Kidney capillary endothelial cell (primary cell): Measurements from ENCODE around the gene ABR.
"Not testable (repeated sequence)": the region's sequence is repeated elsewhere in the genome, so short reads cannot be mapped to it uniquely, and the experiment has no call there.

Experiments used
- DNase-seq: peaks from one replicate; pipeline ENCODE4 v3.0.0-alpha.2; 2018; ENCODE audit warnings: low spot score

ABR gene

GRCh38 chr17:1008008-1008761 is 171.6 kb downstream of the ABR start:
- DNase-seq, result no peak

- DNase-seq, result no peak
These were observed 172.3 kb downstream of the ABR start for GRCh38 chr17:1007310-1008007.

DNA sequence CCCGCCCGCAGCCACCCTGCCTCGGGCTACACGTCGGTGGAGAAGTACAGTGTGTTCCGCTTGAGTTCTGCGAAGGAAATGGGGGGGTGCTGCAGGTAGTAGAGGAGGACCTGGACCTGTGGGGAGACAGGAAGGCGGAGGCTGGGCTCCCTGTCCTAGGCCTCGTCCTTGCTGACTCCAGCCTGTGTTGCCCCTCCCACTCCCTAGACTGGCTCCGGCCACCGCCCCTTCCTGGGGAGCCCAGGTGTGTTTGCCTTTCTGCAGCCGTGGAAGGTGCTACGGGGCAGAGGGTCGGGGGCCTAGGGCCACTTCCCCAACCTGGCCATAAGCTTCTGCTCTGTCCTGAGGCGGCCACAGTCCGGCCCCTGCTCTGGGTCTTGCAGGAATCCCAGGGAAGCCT is 173.7 kb downstream of the ABR start:
- DNase-seq, result no peak

DNA sequence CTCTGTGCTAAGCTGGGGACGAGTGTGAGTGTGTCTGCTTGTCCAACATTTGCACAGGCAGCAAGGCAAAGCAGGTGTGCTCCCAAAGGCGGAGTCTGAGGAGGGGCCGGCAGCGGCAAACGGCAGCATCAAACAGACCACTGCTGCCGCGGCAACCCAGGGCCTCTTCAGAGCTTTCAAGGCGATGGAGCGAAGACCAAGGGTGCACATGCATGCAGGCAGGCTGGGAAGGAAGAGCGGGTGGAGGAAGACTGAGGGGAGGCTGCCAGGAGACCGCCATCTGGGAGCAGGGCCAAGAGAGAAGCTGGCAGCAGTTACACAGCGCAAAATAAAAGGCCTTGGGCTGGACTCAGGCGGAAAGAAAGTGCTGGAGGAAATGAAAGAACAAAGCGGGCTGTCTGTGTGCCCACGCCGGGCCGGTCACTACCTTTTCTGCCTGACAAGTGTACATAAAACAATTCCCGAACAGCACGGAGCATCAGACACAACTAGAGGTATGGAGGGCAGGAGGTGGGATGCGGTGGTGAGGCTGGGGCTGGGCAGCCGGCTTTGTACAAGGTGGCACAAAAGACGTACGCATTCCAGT is 174.3 kb downstream of the ABR start:
- DNase-seq, result peak; percentile 44

DNA sequence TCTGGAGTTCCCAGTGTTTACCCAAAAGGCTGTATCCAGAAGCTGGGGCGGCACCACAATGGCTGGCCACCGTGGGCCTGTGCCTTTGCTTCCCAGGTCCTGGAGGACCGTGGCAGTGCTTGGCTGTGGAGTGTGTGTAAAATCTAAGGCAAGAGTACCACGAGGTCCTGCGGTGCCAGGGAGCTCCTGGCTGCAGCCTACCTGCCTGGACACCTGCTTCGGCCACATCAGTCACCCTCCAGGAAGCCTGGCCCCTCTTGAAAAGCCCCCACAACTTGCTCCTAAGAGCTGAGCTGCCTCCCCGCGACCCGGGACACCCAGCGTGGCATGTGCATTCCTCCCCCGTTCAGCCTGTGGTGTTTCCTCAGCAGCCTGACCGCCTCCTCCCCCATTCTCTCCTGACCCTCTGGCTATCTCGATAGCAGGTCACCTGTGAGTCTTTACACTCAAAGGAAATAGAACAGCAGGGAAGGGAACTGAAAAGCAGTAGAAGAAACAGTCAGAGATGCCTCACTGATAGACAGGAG is 174.9 kb downstream of the ABR start:
- DNase-seq, result no peak

DNA sequence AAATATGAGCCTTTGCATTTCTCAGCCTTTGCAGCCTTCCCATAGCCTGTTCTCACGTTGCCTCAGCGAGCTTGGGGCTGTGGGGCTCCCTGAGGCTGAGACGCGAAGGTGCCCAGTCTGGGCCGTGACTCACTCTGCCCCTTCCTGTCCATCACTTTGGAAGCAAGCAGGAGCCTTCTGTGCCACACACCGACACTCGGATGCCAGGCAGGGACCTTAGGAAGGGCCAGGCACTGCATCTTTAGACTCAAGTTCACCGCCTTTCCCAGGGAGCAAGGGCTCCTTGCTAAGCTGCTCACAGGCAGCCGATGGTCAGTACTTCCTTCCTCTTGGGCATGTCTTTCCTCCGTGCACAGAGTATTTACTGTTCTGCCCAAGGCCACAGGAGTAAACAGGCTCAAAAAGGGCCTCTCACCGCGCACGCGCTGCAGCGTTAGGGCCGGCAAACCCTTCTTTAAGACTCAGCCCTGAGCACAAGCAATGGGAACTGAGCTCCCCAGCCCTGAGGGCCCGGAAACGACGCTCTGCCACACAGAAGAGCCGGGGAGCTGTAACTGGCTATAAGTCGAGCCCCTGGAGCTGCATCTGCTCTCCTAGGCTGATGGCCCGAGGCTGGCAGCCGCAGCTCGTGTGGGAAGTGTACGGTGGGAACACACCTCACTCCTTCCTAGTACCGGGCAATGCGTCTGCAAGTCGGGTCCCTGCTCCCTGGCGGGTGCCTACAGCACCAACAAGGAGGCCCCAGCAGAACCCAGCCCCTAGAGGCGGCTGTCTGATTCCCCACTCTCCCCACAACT is 175.6 kb downstream of the ABR start:
- peak; percentile 57 for DNase-seq

DNA sequence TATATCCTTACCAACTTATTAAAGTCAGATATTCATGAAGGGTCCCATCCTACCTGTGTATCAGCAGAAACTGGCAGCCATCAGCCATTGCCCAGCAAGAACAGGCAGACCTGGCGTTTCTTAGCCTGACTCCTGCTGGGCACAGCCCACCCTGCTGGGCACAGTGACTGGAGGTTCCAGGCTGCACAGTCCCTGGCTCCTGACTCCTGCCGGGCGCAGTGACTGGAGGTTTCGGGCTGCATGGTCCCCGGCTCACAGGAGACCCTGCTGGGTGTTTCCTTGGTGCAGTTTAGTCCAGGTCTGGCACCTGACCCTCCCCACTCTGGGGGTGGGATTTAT is 176.2 kb downstream of the ABR start:
- DNase-seq, result no peak

GRCh38 chr17:1002771-1003555 is 176.8 kb downstream of the ABR start:
- peak; percentile 79 for DNase-seq

- DNase-seq, result no peak
These were observed 177.4 kb downstream of the ABR start for GRCh38 chr17:1002412-1002753.

- no peak for DNase-seq
These were observed 178.0 kb downstream of the ABR start for GRCh38 chr17:1001640-1002411.

DNA sequence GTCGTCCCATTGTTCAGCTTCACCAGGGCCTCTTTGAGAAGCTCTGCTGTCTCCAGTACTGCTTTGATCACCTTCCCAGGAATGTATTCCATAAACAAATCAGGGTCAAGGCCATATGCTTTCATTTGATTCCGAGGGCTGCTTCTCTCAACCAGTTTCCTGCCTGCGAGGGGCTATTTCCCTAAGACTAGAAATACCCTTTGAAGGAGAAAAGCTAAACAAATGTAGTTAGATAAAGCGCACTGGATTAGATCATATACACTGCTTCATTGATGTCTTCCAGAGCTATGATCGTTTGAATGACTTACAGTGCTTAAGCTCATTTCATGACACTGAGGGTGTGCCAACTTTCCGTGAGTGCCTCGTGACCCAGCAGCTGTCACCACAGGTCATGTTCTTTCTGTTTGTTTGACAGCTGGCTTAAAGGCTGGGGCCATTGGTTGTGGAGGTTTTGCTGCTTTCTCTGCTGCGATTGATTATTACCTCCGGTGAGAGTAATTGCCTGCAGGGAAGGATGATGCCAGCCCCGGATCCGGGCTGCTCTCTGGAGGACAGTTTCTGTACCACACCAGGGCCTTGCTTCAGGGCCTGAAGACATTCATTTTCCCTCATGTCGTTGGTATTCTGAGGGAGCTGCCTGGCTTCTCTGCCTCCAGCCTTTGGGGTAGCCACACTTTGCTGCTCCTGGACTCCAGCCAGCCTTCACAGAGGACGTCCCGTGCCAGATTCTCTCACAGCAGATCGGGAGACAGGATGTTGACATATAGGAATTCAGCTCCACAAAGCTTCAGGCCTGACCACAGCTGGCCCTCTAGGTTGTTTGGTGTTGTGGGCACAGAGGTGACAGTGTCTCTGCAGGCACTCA is 179.0 kb downstream of the ABR start:
- peak; percentile 65 for DNase-seq

- no peak for DNase-seq
These were observed 181.7 kb downstream of the ABR start for GRCh38 chr17:998111-998510.

DNA sequence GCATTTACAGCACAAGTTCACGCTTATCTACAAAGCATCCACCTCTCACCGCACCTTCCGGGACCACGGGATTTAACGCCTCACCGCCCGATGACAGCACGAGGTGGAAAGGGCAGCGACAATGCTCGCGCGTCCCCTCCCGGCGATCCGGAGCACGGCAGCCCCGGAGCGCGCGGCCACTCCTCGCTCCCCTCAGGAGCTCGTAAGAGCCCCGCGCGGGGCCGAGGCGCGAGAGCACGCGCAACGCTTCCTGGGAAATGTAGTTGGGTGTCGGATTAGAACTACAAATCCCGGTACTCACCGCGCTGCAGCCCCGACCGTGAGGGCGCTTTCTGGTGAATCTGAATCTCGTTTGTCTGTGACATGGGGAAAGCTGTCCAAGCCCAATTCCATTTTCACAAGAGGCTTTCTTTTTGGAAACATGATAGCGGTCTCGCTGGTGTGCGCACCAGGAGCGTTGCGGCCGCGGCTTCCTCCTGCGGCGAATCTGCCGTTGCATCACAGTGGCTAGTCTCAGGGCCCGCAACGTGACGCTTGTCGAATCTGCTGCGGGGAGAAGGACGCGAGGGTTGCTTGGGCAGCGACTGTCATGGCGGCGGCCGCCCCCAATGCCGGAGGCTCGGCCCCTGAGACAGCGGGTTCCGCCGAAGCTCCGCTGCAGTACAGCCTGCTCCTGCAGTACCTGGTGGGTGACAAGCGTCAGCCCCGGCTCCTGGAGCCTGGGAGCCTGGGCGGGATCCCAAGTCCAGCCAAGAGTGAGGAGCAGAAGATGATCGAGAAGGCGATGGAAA is 183.0 kb downstream of the ABR start, which contains the start of gene TIMM22:
TIMM22 (plus strand) TSS at position 576 of the 791 bp plus-strand sequence; CDS start at position 590, 14 bp downstream.
- DNase-seq, result peak; percentile 96

GRCh38 chr17:995324-995723 is 184.5 kb downstream of the ABR start:
- DNase-seq, result not testable (repeated sequence)

DNA sequence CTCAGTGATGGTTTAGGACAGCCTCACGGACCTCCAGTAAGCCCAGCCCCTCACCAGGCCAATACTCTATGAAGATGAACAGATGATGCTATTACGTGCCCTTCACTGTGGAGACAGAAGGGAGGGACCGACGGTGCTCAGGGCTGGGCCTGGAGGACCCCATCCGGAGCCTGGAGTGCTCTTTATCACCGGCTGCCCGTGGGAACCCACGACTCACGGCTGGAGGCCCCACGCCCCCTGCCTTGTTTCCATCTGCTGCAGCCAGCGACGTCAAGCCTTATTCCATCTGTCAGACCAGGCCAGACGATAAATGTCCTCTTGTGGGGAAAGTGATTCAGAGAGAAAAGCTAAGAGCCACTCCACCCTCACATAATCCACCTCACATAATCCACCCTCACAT is 186.8 kb downstream of the ABR start:
- DNase-seq, result no peak

DNA sequence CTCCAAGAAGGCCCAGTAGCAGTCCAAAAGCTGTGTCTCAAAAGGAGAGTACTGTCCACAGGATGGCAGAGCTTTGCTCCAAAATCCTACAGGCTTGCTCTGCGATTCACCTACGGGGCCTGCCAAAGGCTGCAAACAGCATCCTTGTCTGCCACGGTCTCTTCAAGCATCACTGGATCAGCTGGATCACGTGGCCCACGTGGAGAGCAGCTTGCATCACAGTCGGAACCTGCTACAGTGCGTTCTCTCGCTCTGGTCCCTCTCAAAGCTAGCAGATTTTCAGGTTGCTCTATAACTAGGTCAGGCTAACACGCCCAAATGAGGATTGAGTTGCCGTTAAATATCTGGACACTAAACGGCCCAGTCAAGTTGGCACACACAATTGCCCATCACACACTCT is 191.2 kb downstream of the ABR start:
- DNase-seq, result no peak

DNA sequence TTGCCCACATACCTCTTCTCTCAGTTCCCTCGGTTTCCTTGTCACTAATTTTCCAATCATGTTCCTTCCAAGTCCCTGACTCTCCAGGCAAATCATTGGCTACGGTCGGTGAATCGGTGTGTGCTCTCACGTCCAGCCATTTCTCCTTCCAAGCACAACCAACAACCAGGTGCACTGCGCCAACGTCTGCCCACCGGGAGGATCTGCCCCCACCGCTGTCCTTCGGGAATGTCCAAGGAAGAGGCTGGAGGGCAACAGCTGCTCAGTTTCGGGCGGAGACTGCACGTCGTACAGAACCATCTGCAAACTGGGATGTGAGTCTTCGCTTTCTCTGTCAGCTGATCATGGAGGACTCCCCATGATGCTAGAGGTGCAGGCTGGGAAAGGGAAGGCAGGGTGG is 191.8 kb downstream of the ABR start:
- DNase-seq, result no peak

DNA sequence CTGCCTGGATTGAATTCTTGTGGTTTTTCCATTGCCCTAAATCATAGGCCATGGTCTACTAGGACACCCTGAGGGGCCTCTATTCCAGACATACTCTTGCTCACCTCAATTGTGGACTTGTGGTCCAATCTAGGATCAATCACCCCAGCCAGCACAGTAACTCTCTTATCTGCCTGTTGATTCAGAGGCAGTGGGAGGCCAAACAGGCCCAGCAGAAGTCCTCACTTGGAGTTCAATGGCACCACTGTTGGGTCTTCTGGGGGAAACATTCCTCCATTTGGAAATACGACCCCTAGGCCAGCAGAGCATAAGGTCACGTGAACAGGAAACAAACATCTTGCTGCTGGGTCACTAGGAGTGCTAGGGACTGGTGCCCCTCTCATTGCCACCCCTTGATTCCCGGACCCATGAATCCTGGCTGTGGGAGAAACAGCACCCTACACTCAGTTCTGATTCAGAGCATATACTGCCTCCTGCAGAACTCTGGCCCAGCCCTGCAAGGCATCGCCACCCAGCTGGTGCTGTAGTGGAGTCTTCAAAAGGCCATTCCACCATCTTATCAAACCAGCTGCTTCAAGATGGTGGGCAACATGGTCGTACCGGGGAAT is 193.4 kb downstream of the ABR start:
- DNase-seq, result no peak

DNA sequence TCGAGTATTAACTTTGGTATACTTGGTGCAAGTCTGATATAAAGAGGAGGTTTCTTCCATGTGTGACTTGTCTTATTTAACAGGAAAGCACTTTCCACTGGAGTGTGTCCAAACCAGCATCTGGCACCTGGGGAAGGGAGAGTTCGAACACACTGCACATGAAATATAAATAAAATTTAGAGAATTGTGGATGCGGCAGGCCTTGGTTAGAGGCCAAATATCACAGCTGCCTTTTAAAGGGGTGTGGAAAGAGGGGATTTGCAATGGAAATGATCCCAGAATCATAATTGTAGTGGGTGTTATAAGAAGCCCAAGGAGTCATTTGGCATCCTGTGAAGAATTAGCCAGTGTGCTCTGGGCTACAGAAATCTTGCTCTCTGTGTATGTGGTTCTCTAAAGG is 195.9 kb downstream of the ABR start:
- DNase-seq, result no peak
